ENCODE data around the gene REV1. TPM values are rescaled to one million over a fixed set of nuclear protein-coding genes. Genes with fewer than 3 reads are reported as not detected.
"Not testable (repeated sequence)": the region's sequence is repeated elsewhere in the genome, so short reads cannot be mapped to it uniquely, and the experiment has no call there.

The REV1 gene
- total and polyA plus RNA-seq, 4 donors: 5.6 to 69.0 (median 38.3) TPM

- Histone ChIP-seq H3K9me3 (ENCODE audit: control insufficient read depth, low read length) (no peaks in the 10 kb centered on the region), H3K27me3 (ENCODE audit: control insufficient read depth in 1 of 2, insufficient read depth in 2 of 2, low read length in 1 of 2) (no peaks in the 10 kb centered on the region), H3K27ac (ENCODE audit: low read depth in 1 of 2, low read length in 2 of 2) (no peak overlapping the region), H3K4me1 (ENCODE audit: control insufficient read depth in 1 of 2, insufficient read depth in 2 of 2, low read length in 2 of 2) (no peaks in the 10 kb centered on the region), H3K36me3 (ENCODE audit: control insufficient read depth in 1 of 2, insufficient read depth in 2 of 2, low read length in 1 of 2) (no peaks in the 10 kb centered on the region), H3K4me3 (ENCODE audit: low read length in 2 of 2) (no peak overlapping the region)
- ATAC-seq (ENCODE audit: low FRiP score): no peak
- intact Hi-C loops (cut with DNase I): no loop called here
- DNase-seq: no peak
Observed at GRCh38 chr2:99470957-99471356, 18.9 kb downstream of the REV1 start.

- not testable (repeated sequence) for H3K4me1 ChIP-seq (ENCODE audit: control insufficient read depth in 1 of 2, insufficient read depth in 2 of 2, low read length in 2 of 2); ATAC-seq (ENCODE audit: low FRiP score)
- WGBS, 2 donors: 95 to 98% methylated on average over 8 of the region's 8 CpGs
Observed at GRCh38 chr2:99470459-99470858, 19.4 kb downstream of the REV1 start.

GRCh38 chr2:99469394-99469793, 20.4 kb downstream of the REV1 start:
- Histone ChIP-seq H3K9me3 (ENCODE audit: control insufficient read depth, low read length) (no peaks in the 10 kb centered on the region), H3K27me3 (ENCODE audit: control insufficient read depth in 1 of 2, insufficient read depth in 2 of 2, low read length in 1 of 2) (no peaks in the 10 kb centered on the region), H3K36me3 (ENCODE audit: control insufficient read depth in 1 of 2, insufficient read depth in 2 of 2, low read length in 1 of 2) (no peaks in the 10 kb centered on the region), H3K4me1 (ENCODE audit: control insufficient read depth in 1 of 2, insufficient read depth in 2 of 2, low read length in 2 of 2) (no peaks in the 10 kb centered on the region), H3K4me3 (ENCODE audit: low read length in 2 of 2) (no peak overlapping the region), H3K27ac (ENCODE audit: low read depth in 1 of 2, low read length in 2 of 2) (no peak overlapping the region)
- WGBS, 2 donors: 99 to 100% methylated on average over 1 of the region's 1 CpG
- intact Hi-C loops (cut with DNase I): no loop called here
- DNase-seq (no peak), ATAC-seq (ENCODE audit: low FRiP score) (no peak)

More at GRCh38 chr2:99470459-99470858, 19.4 kb downstream of the REV1 start:
- H3K9me3 ChIP-seq (ENCODE audit: control insufficient read depth, low read length); DNase-seq; H3K4me3 ChIP-seq (ENCODE audit: low read length in 2 of 2); H3K27ac ChIP-seq (ENCODE audit: low read depth in 1 of 2, low read length in 2 of 2); H3K36me3 ChIP-seq (ENCODE audit: control insufficient read depth in 1 of 2, insufficient read depth in 2 of 2, low read length in 1 of 2); intact Hi-C loops (cut with DNase I); H3K27me3 ChIP-seq (ENCODE audit: control insufficient read depth in 1 of 2, insufficient read depth in 2 of 2, low read length in 1 of 2): not testable (repeated sequence)

- Histone ChIP-seq H3K4me3 (ENCODE audit: low read length in 2 of 2) (no peak overlapping the region), H3K27ac (ENCODE audit: low read depth in 1 of 2, low read length in 2 of 2) (no peak overlapping the region), H3K27me3 (ENCODE audit: control insufficient read depth in 1 of 2, insufficient read depth in 2 of 2, low read length in 1 of 2) (no peaks in the 10 kb centered on the region), H3K36me3 (ENCODE audit: control insufficient read depth in 1 of 2, insufficient read depth in 2 of 2, low read length in 1 of 2) (no peaks in the 10 kb centered on the region), H3K4me1 (ENCODE audit: control insufficient read depth in 1 of 2, insufficient read depth in 2 of 2, low read length in 2 of 2) (no peaks in the 10 kb centered on the region), H3K9me3 (ENCODE audit: control insufficient read depth, low read length) (no peaks in the 10 kb centered on the region)
- 50 to 53% methylated on average over 4 of the region's 4 CpGs for WGBS, 2 donors
- no peak for DNase-seq
- no peak for ATAC-seq (ENCODE audit: low FRiP score)
- intact Hi-C loops (cut with DNase I): no loop called here
Observed at GRCh38 chr2:99468155-99468554, 21.7 kb downstream of the REV1 start.

GRCh38 chr2:99467390-99467789, 22.4 kb downstream of the REV1 start:
- H3K4me3 ChIP-seq (ENCODE audit: low read length in 2 of 2): no peak overlapping the region
- no peak for ATAC-seq (ENCODE audit: low FRiP score)
- intact Hi-C loops (cut with DNase I): no loop called here
- DNase-seq: no peak
- no peaks in the 10 kb centered on the region for H3K27me3 ChIP-seq (ENCODE audit: control insufficient read depth in 1 of 2, insufficient read depth in 2 of 2, low read length in 1 of 2)
- H3K9me3 ChIP-seq (ENCODE audit: control insufficient read depth, low read length): no peaks in the 10 kb centered on the region
- H3K36me3 ChIP-seq (ENCODE audit: control insufficient read depth in 1 of 2, insufficient read depth in 2 of 2, low read length in 1 of 2): no peaks in the 10 kb centered on the region
- no peaks in the 10 kb centered on the region for H3K4me1 ChIP-seq (ENCODE audit: control insufficient read depth in 1 of 2, insufficient read depth in 2 of 2, low read length in 2 of 2)
- no peak overlapping the region for H3K27ac ChIP-seq (ENCODE audit: low read depth in 1 of 2, low read length in 2 of 2)
- 94 to 99% methylated on average over 3 of the region's 3 CpGs for WGBS, 2 donors

GRCh38 chr2:99461828-99462483, 27.9 kb downstream of the REV1 start:
- H3K9me3 ChIP-seq (ENCODE audit: control insufficient read depth, low read length): no peaks in the 10 kb centered on the region
- H3K27ac ChIP-seq (ENCODE audit: low read depth in 1 of 2, low read length in 2 of 2): no peak overlapping the region
- no peaks in the 10 kb centered on the region for H3K27me3 ChIP-seq (ENCODE audit: control insufficient read depth in 1 of 2, insufficient read depth in 2 of 2, low read length in 1 of 2)
- H3K36me3 ChIP-seq (ENCODE audit: control insufficient read depth in 1 of 2, insufficient read depth in 2 of 2, low read length in 1 of 2): peaks cover 1 to 9% of the 10 kb centered on the region in 2 donors
- intact Hi-C loops (cut with DNase I): no loop called here
- H3K4me3 ChIP-seq (ENCODE audit: low read length in 2 of 2): no peak overlapping the region
- WGBS, 2 donors: 87 to 92% methylated on average over 4 of the region's 4 CpGs
- H3K4me1 ChIP-seq (ENCODE audit: control insufficient read depth in 1 of 2, insufficient read depth in 2 of 2, low read length in 2 of 2): no peaks in the 10 kb centered on the region
- DNase-seq (no peak), ATAC-seq (ENCODE audit: low FRiP score) (no peak)

- ATAC-seq (ENCODE audit: low FRiP score): no peak
- Histone ChIP-seq H3K27ac (ENCODE audit: low read depth in 1 of 2, low read length in 2 of 2) (no peak overlapping the region), H3K9me3 (ENCODE audit: control insufficient read depth, low read length) (no peaks in the 10 kb centered on the region), H3K27me3 (ENCODE audit: control insufficient read depth in 1 of 2, insufficient read depth in 2 of 2, low read length in 1 of 2) (no peaks in the 10 kb centered on the region), H3K4me3 (ENCODE audit: low read length in 2 of 2) (no peak overlapping the region), H3K4me1 (ENCODE audit: control insufficient read depth in 1 of 2, insufficient read depth in 2 of 2, low read length in 2 of 2) (peaks cover 0 to 2% of the 10 kb centered on the region in 2 donors), H3K36me3 (ENCODE audit: control insufficient read depth in 1 of 2, insufficient read depth in 2 of 2, low read length in 1 of 2) (peaks cover 1 to 9% of the 10 kb centered on the region in 2 donors)
- DNase-seq: no peak
- WGBS, 2 donors: 80 to 81% methylated on average over 2 of the region's 2 CpGs
- intact Hi-C loops (cut with DNase I): no loop called here
Observed at GRCh38 chr2:99458529-99458928, 31.3 kb downstream of the REV1 start.

- no peak overlapping the region for H3K27ac ChIP-seq (ENCODE audit: low read depth in 1 of 2, low read length in 2 of 2)
- H3K27me3 ChIP-seq (ENCODE audit: control insufficient read depth in 1 of 2, insufficient read depth in 2 of 2, low read length in 1 of 2): no peaks in the 10 kb centered on the region
- no peaks in the 10 kb centered on the region for H3K9me3 ChIP-seq (ENCODE audit: control insufficient read depth, low read length)
- peaks cover 0 to 2% of the 10 kb centered on the region in 2 donors for H3K4me1 ChIP-seq (ENCODE audit: control insufficient read depth in 1 of 2, insufficient read depth in 2 of 2, low read length in 2 of 2)
- WGBS, 2 donors: 54 to 60% methylated on average over 4 of the region's 4 CpGs
- no peak for DNase-seq
- intact Hi-C loops (cut with DNase I): no loop called here
- no peaks in the 10 kb centered on the region for H3K36me3 ChIP-seq (ENCODE audit: control insufficient read depth in 1 of 2, insufficient read depth in 2 of 2, low read length in 1 of 2)
- no peak for ATAC-seq (ENCODE audit: low FRiP score)
- H3K4me3 ChIP-seq (ENCODE audit: low read length in 2 of 2): no peak overlapping the region
Observed at GRCh38 chr2:99451686-99452085, 38.1 kb downstream of the REV1 start.

- no peaks in the 10 kb centered on the region for H3K9me3 ChIP-seq (ENCODE audit: control insufficient read depth, low read length)
- H3K36me3 ChIP-seq (ENCODE audit: control insufficient read depth in 1 of 2, insufficient read depth in 2 of 2, low read length in 1 of 2): no peaks in the 10 kb centered on the region
- H3K27me3 ChIP-seq (ENCODE audit: control insufficient read depth in 1 of 2, insufficient read depth in 2 of 2, low read length in 1 of 2): no peaks in the 10 kb centered on the region
- DNase-seq (no peak), ATAC-seq (ENCODE audit: low FRiP score) (no peak)
- 82 to 87% methylated on average over 4 of the region's 4 CpGs for WGBS, 2 donors
- H3K4me3 ChIP-seq (ENCODE audit: low read length in 2 of 2): no peak overlapping the region
- intact Hi-C loops (cut with DNase I): no loop called here
- peaks cover 0 to 2% of the 10 kb centered on the region in 2 donors for H3K4me1 ChIP-seq (ENCODE audit: control insufficient read depth in 1 of 2, insufficient read depth in 2 of 2, low read length in 2 of 2)
- no peak overlapping the region for H3K27ac ChIP-seq (ENCODE audit: low read depth in 1 of 2, low read length in 2 of 2)
Observed at GRCh38 chr2:99451280-99451679, 38.5 kb downstream of the REV1 start.
